ENCODE measurements around the gene EPS15. TPM values are rescaled to one million over a fixed set of nuclear protein-coding genes. Genes with fewer than 3 reads are reported as not detected.
A peak's percentile ranks its signal among the peaks of the same experiment; 100 is the strongest.

Gene EPS15
- total RNA-seq, 1 donor from 2014 or later: 37.1 TPM

GRCh38 chr1:51348147-51348527 is 170.9 kb downstream of the EPS15 start:
- no peak overlapping the region for H3K4me3 ChIP-seq (ENCODE audit: low read depth, low read length)
- DNase-seq (ENCODE audit: low read depth): no peak
- no peaks in the 10 kb centered on the region for H3K36me3 ChIP-seq (ENCODE audit: control insufficient read depth, insufficient read depth, low read length)
- H3K27me3 ChIP-seq (ENCODE audit: control insufficient read depth, insufficient read depth, low read length): peaks cover 13% of the 10 kb centered on the region
- TF ChIP-seq, protein P1, sequence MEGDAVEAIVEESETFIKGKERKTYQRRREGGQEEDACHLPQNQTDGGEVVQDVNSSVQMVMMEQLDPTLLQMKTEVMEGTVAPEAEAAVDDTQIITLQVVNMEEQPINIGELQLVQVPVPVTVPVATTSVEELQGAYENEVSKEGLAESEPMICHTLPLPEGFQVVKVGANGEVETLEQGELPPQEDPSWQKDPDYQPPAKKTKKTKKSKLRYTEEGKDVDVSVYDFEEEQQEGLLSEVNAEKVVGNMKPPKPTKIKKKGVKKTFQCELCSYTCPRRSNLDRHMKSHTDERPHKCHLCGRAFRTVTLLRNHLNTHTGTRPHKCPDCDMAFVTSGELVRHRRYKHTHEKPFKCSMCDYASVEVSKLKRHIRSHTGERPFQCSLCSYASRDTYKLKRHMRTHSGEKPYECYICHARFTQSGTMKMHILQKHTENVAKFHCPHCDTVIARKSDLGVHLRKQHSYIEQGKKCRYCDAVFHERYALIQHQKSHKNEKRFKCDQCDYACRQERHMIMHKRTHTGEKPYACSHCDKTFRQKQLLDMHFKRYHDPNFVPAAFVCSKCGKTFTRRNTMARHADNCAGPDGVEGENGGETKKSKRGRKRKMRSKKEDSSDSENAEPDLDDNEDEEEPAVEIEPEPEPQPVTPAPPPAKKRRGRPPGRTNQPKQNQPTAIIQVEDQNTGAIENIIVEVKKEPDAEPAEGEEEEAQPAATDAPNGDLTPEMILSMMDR (IDR thresholded peaks at IDR 0.05; ENCODE audit: insufficient read depth, low read length, poor library complexity, severe bottlenecking): no peak

GRCh38 chr1:51347398-51348146 is 171.5 kb downstream of the EPS15 start:
- DNase-seq (ENCODE audit: low read depth): no peak
- H3K36me3 ChIP-seq (ENCODE audit: control insufficient read depth, insufficient read depth, low read length): no peaks in the 10 kb centered on the region

GRCh38 chr1:51346086-51346942 is 172.8 kb downstream of the EPS15 start:
- Histone ChIP-seq H3K27me3 (ENCODE audit: control insufficient read depth, insufficient read depth, low read length) (peaks cover 13% of the 10 kb centered on the region), H3K4me3 (ENCODE audit: low read depth, low read length) (no peak overlapping the region), H3K36me3 (ENCODE audit: control insufficient read depth, insufficient read depth, low read length) (no peaks in the 10 kb centered on the region)
- TF ChIP-seq, protein P1 (IDR thresholded peaks at IDR 0.05; ENCODE audit: insufficient read depth, low read length, poor library complexity, severe bottlenecking): no peak
- no peak for DNase-seq (ENCODE audit: low read depth)

More at GRCh38 chr1:51347398-51348146, 171.5 kb downstream of the EPS15 start:
- peaks cover 13% of the 10 kb centered on the region for H3K27me3 ChIP-seq (ENCODE audit: control insufficient read depth, insufficient read depth, low read length)
- no peak overlapping the region for H3K4me3 ChIP-seq (ENCODE audit: low read depth, low read length)
- TF ChIP-seq, protein P1 (IDR thresholded peaks at IDR 0.05; ENCODE audit: insufficient read depth, low read length, poor library complexity, severe bottlenecking): no peak

GRCh38 chr1:51345300-51345687 is 173.8 kb downstream of the EPS15 start:
- H3K27me3 ChIP-seq (ENCODE audit: control insufficient read depth, insufficient read depth, low read length): peaks cover 13% of the 10 kb centered on the region
- DNase-seq (ENCODE audit: low read depth): no peak

DNA sequence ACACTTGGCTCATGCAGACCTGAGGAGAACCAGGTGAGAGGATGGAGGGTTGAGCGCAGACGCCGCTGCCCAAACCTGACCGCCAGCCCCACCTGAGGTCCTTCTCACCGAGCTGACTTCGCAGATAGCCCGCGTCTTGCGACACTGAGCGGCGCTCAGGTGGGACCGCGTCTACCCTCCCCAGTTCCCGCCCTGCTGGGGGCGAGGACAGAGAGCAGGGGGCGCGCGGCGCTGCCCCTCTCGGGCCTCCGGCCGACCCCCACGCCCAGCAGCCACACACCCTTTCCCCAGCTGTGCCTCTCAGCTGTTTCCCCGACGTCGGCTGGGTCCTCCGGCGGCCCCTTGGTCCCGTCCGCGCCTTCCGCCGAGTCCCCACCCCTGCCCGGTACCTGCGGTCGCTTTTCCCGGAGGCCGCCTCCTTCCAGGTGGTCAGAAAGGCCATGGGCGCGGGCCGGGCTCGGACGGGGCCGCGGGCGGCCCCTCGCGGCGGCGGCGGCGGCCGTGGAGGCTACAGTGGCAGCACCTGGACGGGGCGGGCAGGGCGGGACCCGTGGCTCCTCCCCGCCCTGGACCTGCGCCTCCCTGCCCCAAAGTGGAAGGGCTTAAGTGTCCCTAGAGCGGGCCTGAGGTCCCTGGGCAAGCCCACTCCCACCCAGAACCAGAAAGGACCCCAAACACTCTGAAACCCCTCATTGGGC is 174.3 kb downstream of the EPS15 start:
- TF ChIP-seq, protein P1 (IDR thresholded peaks at IDR 0.05; ENCODE audit: insufficient read depth, low read length, poor library complexity, severe bottlenecking): no peak
- no peak for DNase-seq (ENCODE audit: low read depth)
- no peaks in the 10 kb centered on the region for H3K36me3 ChIP-seq (ENCODE audit: control insufficient read depth, insufficient read depth, low read length)
- H3K4me3 ChIP-seq (ENCODE audit: low read depth, low read length): peak overlapping the region; percentile 37
- peaks cover 13% of the 10 kb centered on the region for H3K27me3 ChIP-seq (ENCODE audit: control insufficient read depth, insufficient read depth, low read length)

More at GRCh38 chr1:51345300-51345687, 173.8 kb downstream of the EPS15 start:
- H3K36me3 ChIP-seq (ENCODE audit: control insufficient read depth, insufficient read depth, low read length): no peaks in the 10 kb centered on the region
- TF ChIP-seq, protein P1 (IDR thresholded peaks at IDR 0.05; ENCODE audit: insufficient read depth, low read length, poor library complexity, severe bottlenecking): no peak
- H3K4me3 ChIP-seq (ENCODE audit: low read depth, low read length): no peak overlapping the region

All from kidney epithelial cell (primary cell).